ENCODE results near the gene KMT2E. TPM values are rescaled to one million over a fixed set of nuclear protein-coding genes. Genes with fewer than 3 reads are reported as not detected.

KMT2E gene
- total RNA-seq, 1 donor from 2014 or later: 62.5 TPM

GRCh38 chr7:105014693-105015389 is 836 bp downstream of the KMT2E start:
- no peaks in the 10 kb centered on the region for H3K9me3 ChIP-seq (ENCODE audit: insufficient read depth, low read depth, low read length)
- H3K4me2 ChIP-seq (ENCODE audit: low read length): peak overlapping the region; percentile 97
- peak overlapping the region; percentile 100 for H3K9ac ChIP-seq (ENCODE audit: low read length)
- H3K9me3 Mint-ChIP-seq (ENCODE audit: unreplicated experiment): no peaks in the 10 kb centered on the region
- H3K27me3 Mint-ChIP-seq (ENCODE audit: low read depth, unreplicated experiment): no peaks in the 10 kb centered on the region
- H4K20me1 ChIP-seq (ENCODE audit: insufficient read depth, low read length): peaks cover 44% of the 10 kb centered on the region
- FAIRE-seq (no peak), DNase-seq (ENCODE audit: low read depth) (peak; percentile 18)
- H3K4me1 Mint-ChIP-seq (ENCODE audit: low read depth, unreplicated experiment): peaks cover 7% of the 10 kb centered on the region
- peak overlapping the region; percentile 100 for H3K27ac ChIP-seq (ENCODE audit: low read depth, low read length)
- peaks cover 13% of the 10 kb centered on the region for H3K4me1 ChIP-seq (ENCODE audit: insufficient read depth, low read length)
- H3K27ac Mint-ChIP-seq (ENCODE audit: unreplicated experiment): peak overlapping the region; percentile 100
- peaks cover 8% of the 10 kb centered on the region for H3K36me3 Mint-ChIP-seq (ENCODE audit: low read depth, unreplicated experiment)
- no peaks in the 10 kb centered on the region for H3K36me3 ChIP-seq (ENCODE audit: insufficient read depth, low read length)
- H3K27me3 ChIP-seq (ENCODE audit: insufficient read depth, low read length): no peaks in the 10 kb centered on the region
- H3K79me2 ChIP-seq (ENCODE audit: insufficient read depth, low read length): peaks cover 62% of the 10 kb centered on the region
- TF ChIP-seq, protein P1, sequence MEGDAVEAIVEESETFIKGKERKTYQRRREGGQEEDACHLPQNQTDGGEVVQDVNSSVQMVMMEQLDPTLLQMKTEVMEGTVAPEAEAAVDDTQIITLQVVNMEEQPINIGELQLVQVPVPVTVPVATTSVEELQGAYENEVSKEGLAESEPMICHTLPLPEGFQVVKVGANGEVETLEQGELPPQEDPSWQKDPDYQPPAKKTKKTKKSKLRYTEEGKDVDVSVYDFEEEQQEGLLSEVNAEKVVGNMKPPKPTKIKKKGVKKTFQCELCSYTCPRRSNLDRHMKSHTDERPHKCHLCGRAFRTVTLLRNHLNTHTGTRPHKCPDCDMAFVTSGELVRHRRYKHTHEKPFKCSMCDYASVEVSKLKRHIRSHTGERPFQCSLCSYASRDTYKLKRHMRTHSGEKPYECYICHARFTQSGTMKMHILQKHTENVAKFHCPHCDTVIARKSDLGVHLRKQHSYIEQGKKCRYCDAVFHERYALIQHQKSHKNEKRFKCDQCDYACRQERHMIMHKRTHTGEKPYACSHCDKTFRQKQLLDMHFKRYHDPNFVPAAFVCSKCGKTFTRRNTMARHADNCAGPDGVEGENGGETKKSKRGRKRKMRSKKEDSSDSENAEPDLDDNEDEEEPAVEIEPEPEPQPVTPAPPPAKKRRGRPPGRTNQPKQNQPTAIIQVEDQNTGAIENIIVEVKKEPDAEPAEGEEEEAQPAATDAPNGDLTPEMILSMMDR (IDR thresholded peaks at IDR 0.05; ENCODE audit: insufficient read depth, low read depth, low read length): no peak
- no peak for TF ChIP-seq EZH2 (IDR thresholded peaks at IDR 0.05; ENCODE audit: insufficient read depth, low read length)
- no peak overlapping the region for H2AFZ ChIP-seq (ENCODE audit: low read depth, low read length)
- peak overlapping the region; percentile 99 for H3K4me3 Mint-ChIP-seq (ENCODE audit: unreplicated experiment)
- H3K4me3 ChIP-seq (ENCODE audit: insufficient read depth, low read depth, low read length): peak overlapping the region; percentile 86

DNA sequence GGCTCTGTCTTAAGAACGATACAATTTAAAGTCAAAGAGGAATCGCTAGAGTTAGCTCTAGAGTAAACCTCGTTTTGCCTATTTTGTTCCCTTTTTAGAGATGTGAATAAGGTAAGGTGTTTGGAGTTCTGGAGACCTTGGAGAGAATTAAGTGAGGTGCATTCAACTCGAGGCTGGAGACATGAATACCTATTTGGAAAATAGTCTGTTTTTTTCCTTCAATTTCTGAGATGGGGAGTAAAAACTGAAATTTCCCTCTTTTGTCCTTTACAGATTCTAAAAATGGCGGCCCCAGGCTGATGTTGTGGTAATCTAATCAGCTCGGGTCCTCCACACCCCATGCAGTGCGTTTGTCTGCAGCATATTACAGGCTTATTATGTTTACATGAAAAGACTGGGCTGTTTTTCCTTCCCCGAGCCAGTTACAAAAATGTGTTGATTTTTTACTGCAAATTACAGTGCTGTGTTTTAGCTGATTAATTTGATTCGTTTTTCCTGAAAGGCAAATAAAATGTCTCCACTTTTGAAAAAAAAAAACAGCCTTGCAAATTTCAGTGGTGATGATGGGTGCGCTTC is 1.5 kb downstream of the KMT2E start:
- H3K4me2 ChIP-seq (ENCODE audit: low read length): peak overlapping the region; percentile 97
- peaks cover 7% of the 10 kb centered on the region for H3K4me1 Mint-ChIP-seq (ENCODE audit: low read depth, unreplicated experiment)
- H3K4me3 ChIP-seq (ENCODE audit: insufficient read depth, low read depth, low read length): peak overlapping the region; percentile 86
- TF ChIP-seq EZH2 (IDR thresholded peaks at IDR 0.05; ENCODE audit: insufficient read depth, low read length): no peak
- TF ChIP-seq, protein P1 (IDR thresholded peaks at IDR 0.05; ENCODE audit: insufficient read depth, low read depth, low read length): no peak
- no peaks in the 10 kb centered on the region for H3K9me3 ChIP-seq (ENCODE audit: insufficient read depth, low read depth, low read length)
- no peaks in the 10 kb centered on the region for H3K36me3 ChIP-seq (ENCODE audit: insufficient read depth, low read length)
- peak overlapping the region; percentile 100 for H3K27ac Mint-ChIP-seq (ENCODE audit: unreplicated experiment)
- H3K27ac ChIP-seq (ENCODE audit: low read depth, low read length): peak overlapping the region; percentile 100
- FAIRE-seq: no peak
- H3K79me2 ChIP-seq (ENCODE audit: insufficient read depth, low read length): peaks cover 68% of the 10 kb centered on the region
- peaks cover 7% of the 10 kb centered on the region for H3K4me1 ChIP-seq (ENCODE audit: insufficient read depth, low read length)
- H3K4me3 Mint-ChIP-seq (ENCODE audit: unreplicated experiment): peak overlapping the region; percentile 99
- no peaks in the 10 kb centered on the region for H3K9me3 Mint-ChIP-seq (ENCODE audit: unreplicated experiment)
- peaks cover 8% of the 10 kb centered on the region for H3K36me3 Mint-ChIP-seq (ENCODE audit: low read depth, unreplicated experiment)
- no peaks in the 10 kb centered on the region for H3K27me3 ChIP-seq (ENCODE audit: insufficient read depth, low read length)
- H2AFZ ChIP-seq (ENCODE audit: low read depth, low read length): no peak overlapping the region
- H3K27me3 Mint-ChIP-seq (ENCODE audit: low read depth, unreplicated experiment): no peaks in the 10 kb centered on the region
- no peak for DNase-seq (ENCODE audit: low read depth)
- peaks cover 44% of the 10 kb centered on the region for H4K20me1 ChIP-seq (ENCODE audit: insufficient read depth, low read length)
- H3K9ac ChIP-seq (ENCODE audit: low read length): peak overlapping the region; percentile 100
